ENCODE data around the gene SMAP1.

SMAP1 gene

DNA sequence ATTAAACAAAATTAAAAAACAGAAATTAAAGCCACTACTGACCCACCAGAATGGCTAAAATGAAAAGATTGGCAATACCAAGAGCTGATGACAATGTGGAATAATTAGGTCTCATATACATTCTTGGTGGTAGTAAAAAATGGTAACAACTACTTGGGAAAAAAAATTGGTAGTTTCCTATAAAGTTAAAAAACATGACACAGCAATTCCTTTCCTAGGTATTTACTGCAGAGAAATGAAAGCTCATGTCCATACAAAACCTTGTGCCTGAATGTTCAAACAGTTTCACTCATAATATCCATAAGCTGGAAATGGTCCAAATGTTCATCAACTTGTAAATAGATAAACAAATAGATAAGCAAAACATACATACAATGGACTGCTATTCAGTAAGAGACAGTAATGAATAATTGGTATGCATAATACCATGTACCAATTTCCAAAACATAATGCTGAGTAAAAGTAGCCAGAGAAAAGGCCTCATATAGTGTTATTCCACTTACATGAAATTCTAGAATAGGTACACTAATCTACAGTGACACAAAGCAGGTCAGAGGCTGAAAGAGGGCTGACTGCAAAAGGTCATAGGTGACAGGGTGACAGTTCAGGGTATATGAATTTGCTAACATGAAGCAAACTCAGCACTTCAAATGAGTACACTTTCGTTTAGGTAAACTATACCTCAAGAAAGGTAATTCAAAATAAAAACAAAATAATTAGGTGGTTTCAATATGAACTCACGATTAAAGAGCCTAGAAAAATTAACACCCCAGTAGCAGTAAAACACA, 236.2 kb downstream of the SMAP1 start:
- no peak for DNase-seq

DNA sequence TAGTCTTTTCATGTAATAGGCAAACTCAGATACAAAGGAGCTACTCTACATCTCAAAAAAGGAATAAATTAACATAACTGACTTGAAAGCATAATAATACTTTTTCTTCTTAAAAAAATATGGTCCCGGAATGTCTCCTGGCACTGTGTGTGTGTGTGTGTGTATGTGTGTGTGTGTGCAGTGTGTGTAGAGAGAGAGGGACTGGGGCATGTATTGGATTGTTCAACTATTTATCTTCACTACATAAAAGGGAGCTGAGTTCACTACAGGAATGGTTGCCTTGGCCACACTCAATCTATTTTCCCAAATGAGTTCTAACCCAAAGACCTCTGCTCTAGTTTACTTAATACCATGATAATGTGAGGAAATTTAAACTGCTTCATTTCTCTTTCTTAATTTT, 238.1 kb downstream of the SMAP1 start:
- DNase-seq: no peak
